GM12878 (cell line): ENCODE data around the gene MAP1S. TPM values are rescaled to one million over a fixed set of nuclear protein-coding genes. Genes with fewer than 3 reads are reported as not detected.

ENCODE experiments used
- ASH2L ChIP-seq: fragments of 300-600, 200-600 bp; sonication (generic); IDR thresholded peaks from 2 replicates; pipeline ENCODE4 v1.6.1; 2017; ENCODE audit warnings: low read depth, mild to moderate bottlenecking, borderline replicate concordance
- BCL11A ChIP-seq: IDR thresholded peaks from 2 replicates; pipeline ENCODE4 v1.6.1; 2011; ENCODE audit warnings: low read depth, low read length
- BHLHE40 ChIP-seq, 2 experiments: fragments of 450-650 bp in 1 of 2; IDR thresholded peaks; 2 replicates each; pipeline ENCODE4 v1.6.1; 2011 to 2017; ENCODE audit warnings: low read depth in 2 of 2, borderline replicate concordance in 1 of 2, improper control_type of control experiment in 1 of 2, low read length in 1 of 2, mild to moderate bottlenecking in 1 of 2
- CUX1 ChIP-seq: IDR thresholded peaks from 2 replicates; pipeline ENCODE4 v1.6.1; 2012; ENCODE audit warnings: improper control_type of control experiment, low read depth, low read length; ENCODE audit not compliant: insufficient replicate concordance
- DPF2 ChIP-seq: fragments of 450-650 bp; IDR thresholded peaks from 2 replicates; pipeline ENCODE4 v1.6.1; 2017; ENCODE audit warnings: mild to moderate bottlenecking
- EED ChIP-seq: sonication (generic); IDR thresholded peaks from 2 replicates; pipeline ENCODE4 v1.6.1; 2016; ENCODE audit warnings: antibody characterized with exemption, low read depth
- ELK1 ChIP-seq: IDR thresholded peaks from 2 replicates; pipeline ENCODE4 v1.6.1; 2012; ENCODE audit warnings: low read depth, low read length, improper control_type of control experiment
- ESRRA ChIP-seq: IDR thresholded peaks from 2 replicates; pipeline ENCODE4 v1.6.1; 2012; ENCODE audit warnings: mild to moderate bottlenecking, low read length, improper control_type of control experiment
- KAT2A ChIP-seq: conservative IDR thresholded peaks from 2 replicates; pipeline ENCODE4 v1.6.1; 2011; ENCODE audit warnings: low read depth, low read length; ENCODE audit not compliant: control insufficient read depth
- MTA2 ChIP-seq: fragments of 450-650 bp; IDR thresholded peaks from 2 replicates; pipeline ENCODE4 v1.6.1; 2016; ENCODE audit warnings: low read depth, mild to moderate bottlenecking, moderate library complexity
- MYC ChIP-seq: IDR thresholded peaks from 2 replicates; pipeline ENCODE4 v1.6.1; 2011; ENCODE audit warnings: mild to moderate bottlenecking, low read length, moderate library complexity, inconsistent platforms; ENCODE audit not compliant: insufficient read depth, insufficient replicate concordance, insufficient read length, severe bottlenecking
- NFYA ChIP-seq: IDR thresholded peaks from 2 replicates; pipeline ENCODE4 v1.6.1; 2011; ENCODE audit warnings: low read depth, mild to moderate bottlenecking, low read length, improper control_type of control experiment, borderline replicate concordance
- PML ChIP-seq: IDR thresholded peaks from 2 replicates; pipeline ENCODE4 v1.6.1; 2012; ENCODE audit warnings: low read length, inconsistent platforms
- RELA ChIP-seq: fragments of 450-650 bp; IDR thresholded peaks from 2 replicates; pipeline ENCODE4 v1.8.0; 2014; ENCODE audit warnings: borderline replicate concordance; ENCODE audit not compliant: partially characterized antibody
- RFX5 ChIP-seq: IDR thresholded peaks from 2 replicates; pipeline ENCODE4 v1.6.1; 2011; ENCODE audit warnings: low read depth, low read length, improper control_type of control experiment
- SIN3A ChIP-seq: IDR thresholded peaks from 2 replicates; pipeline ENCODE4 v1.6.1; 2012; ENCODE audit warnings: low read depth, low read length, improper control_type of control experiment
- SMARCA5 ChIP-seq: fragments of 450-650 bp; IDR thresholded peaks from 2 replicates; pipeline ENCODE4 v1.6.1; 2017; ENCODE audit warnings: mild to moderate bottlenecking
- SREBF1 ChIP-seq: IDR thresholded peaks from 2 replicates; pipeline ENCODE4 v1.6.1; 2012; ENCODE audit warnings: mild to moderate bottlenecking, low read length
- SREBF2 ChIP-seq: IDR thresholded peaks from 2 replicates; pipeline ENCODE4 v1.6.1; 2012; ENCODE audit warnings: mild to moderate bottlenecking, low read length
- TARDBP ChIP-seq: IDR thresholded peaks from 2 replicates; pipeline ENCODE4 v1.6.1; 2016; ENCODE audit warnings: borderline replicate concordance
- ZNF217 ChIP-seq: fragments of 450-650 bp; IDR thresholded peaks from 2 replicates; pipeline ENCODE4 v1.6.1; 2017; ENCODE audit warnings: antibody characterized with exemption, mild to moderate bottlenecking
- ZNF24 ChIP-seq: fragments of 450-650 bp; IDR thresholded peaks from 2 replicates; pipeline ENCODE4 v1.6.1; 2017; ENCODE audit warnings: antibody characterized with exemption, mild to moderate bottlenecking
- ZNF622 ChIP-seq: fragments of 450-650 bp; IDR thresholded peaks from 2 replicates; pipeline ENCODE4 v1.6.1; 2017; ENCODE audit warnings: mild to moderate bottlenecking, inconsistent platforms
- polyA plus RNA-seq, 11 experiments: library from polyadenylated mRNA; depleted of rRNA in 4 of 11; unstranded in 6 of 11; stranded (reverse) in 5 of 11; fragments of >200 nt; fragmentation: Nextera tagmentation in 4 of 11; fragmentation: Illumina TruSeq in 1 of 11; extraction: Ambion mirVana in 4 of 11; extraction: Trizol in 1 of 11; gene quantifications; 1 replicate in 1 of 11; 2 replicates in 10 of 11; pipeline versions ENCODE4 v1.2.1 to v1.2.3, GENCODE V29; 2011 to 2016; ENCODE audit warnings: inconsistent platforms in 2 of 11, missing spikeins in 2 of 11, low read depth in 1 of 11
- total RNA-seq, 4 experiments: library from RNA; depleted of rRNA in 3 of 4; stranded (reverse); fragments of >200 nt in 3 of 4; fragmentation: Illumina TruSeq in 1 of 4; extraction: Trizol in 1 of 4; gene quantifications; 2 replicates each; pipeline versions ENCODE4 v1.2.1 to v1.2.3, GENCODE V29; 2013 to 2021
- TF ChIP-seq, protein P1 (sequence below): fragments of 450-650 bp; IDR thresholded peaks from 2 replicates; pipeline ENCODE4 v1.6.1; 2017; ENCODE audit warnings: low read depth, mild to moderate bottlenecking, moderate library complexity

MAP1S gene
- total and polyA plus RNA-seq, 10 of the 15 experiments (the other 5 are each of a cell fraction or from before 2014, with no cell fraction given): 2.1 to 63.9 (median 15.0) TPM

DNA sequence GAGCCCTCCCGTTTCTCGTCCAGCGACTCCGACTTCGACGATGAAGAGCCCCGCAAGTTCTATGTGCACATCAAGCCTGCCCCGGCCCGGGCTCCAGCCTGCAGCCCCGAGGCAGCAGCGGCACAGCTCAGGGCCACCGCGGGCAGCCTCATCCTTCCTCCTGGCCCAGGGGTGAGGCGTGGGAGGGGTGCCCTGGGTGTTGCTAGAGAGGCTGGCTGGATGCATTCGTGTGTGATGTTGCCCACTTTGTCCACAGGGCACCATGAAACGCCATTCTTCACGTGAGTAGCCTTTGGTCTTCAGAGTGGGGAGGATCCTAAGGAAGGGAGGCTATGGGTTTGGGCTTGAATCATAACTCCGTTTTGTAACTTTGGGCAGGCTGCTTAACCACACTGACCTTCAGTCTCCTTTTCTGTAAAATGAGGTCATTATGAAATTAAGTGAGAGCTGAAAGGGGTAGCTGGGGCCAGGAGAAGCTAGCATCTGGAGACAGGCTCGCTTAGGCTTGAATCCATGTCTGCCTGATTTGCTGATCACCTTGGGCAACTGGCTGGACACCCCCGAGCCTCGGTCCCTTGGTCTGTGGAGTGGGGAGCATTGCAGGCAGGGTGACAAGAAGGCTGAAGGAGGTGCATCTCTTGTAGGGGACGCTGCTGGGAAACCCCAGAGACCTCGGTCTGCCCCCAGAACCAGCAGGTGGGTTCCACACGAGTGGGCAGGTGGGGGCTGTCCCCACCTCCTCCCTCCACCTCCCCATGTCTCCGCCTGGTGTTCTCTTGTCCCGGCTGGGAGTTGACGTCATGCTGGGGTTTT, 56.9 kb downstream of the MAP1S start (continued):
- peak; percentile 89 for TF ChIP-seq MTA2
- 0 out of 2 replicates have a peak, but pooled peaks have one; percentile 14 for TF ChIP-seq TARDBP
- TF ChIP-seq SIN3A: no peak
- TF ChIP-seq ASH2L: no peak
- peak; percentile 81; the same call in 1 of the 2 replicates for TF ChIP-seq ESRRA
- no peak for TF ChIP-seq KAT2A
- TF ChIP-seq RELA: peak; percentile 86
- no peak for TF ChIP-seq NFYA
- TF ChIP-seq PML: peak; percentile 73; the same call in 1 of the 2 replicates
- TF ChIP-seq ZNF217: no peak
- no peak; the same call in 1 of the 2 replicates for TF ChIP-seq SMARCA5
- TF ChIP-seq MYC: no peak
- TF ChIP-seq BCL11A: peak; percentile 83
- TF ChIP-seq SREBF1: no peak
- TF ChIP-seq, protein P1, sequence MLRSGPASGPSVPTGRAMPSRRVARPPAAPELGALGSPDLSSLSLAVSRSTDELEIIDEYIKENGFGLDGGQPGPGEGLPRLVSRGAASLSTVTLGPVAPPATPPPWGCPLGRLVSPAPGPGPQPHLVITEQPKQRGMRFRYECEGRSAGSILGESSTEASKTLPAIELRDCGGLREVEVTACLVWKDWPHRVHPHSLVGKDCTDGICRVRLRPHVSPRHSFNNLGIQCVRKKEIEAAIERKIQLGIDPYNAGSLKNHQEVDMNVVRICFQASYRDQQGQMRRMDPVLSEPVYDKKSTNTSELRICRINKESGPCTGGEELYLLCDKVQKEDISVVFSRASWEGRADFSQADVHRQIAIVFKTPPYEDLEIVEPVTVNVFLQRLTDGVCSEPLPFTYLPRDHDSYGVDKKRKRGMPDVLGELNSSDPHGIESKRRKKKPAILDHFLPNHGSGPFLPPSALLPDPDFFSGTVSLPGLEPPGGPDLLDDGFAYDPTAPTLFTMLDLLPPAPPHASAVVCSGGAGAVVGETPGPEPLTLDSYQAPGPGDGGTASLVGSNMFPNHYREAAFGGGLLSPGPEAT: peak; percentile 93
- TF ChIP-seq SREBF2: no peak
- TF ChIP-seq CUX1: no peak
- peak; percentile 92 to 95 for TF ChIP-seq BHLHE40 (IDR thresholded peaks at IDR 0.05; ENCODE audit: borderline replicate concordance in 1 of 2, low read depth in 2 of 2, low read length in 1 of 2)
- TF ChIP-seq RFX5: no peak
- TF ChIP-seq ZNF24: no peak
- peak; percentile 98 for TF ChIP-seq DPF2
- TF ChIP-seq EED: peak; percentile 88
- TF ChIP-seq ZNF622: no peak
- no peak for TF ChIP-seq ELK1
